HG03196 (cell line): ENCODE data around the gene RSBN1.
"Not testable (repeated sequence)": the region's sequence is repeated elsewhere in the genome, so short reads cannot be mapped to it uniquely, and the experiment has no call there.

Experiments
- ATAC-seq: cut with Tn5 transposase; IDR thresholded peaks from one replicate; pipeline ENCODE4 v1.9.1; 2021; ENCODE audit not compliant: unreplicated experiment

RSBN1 gene

DNA sequence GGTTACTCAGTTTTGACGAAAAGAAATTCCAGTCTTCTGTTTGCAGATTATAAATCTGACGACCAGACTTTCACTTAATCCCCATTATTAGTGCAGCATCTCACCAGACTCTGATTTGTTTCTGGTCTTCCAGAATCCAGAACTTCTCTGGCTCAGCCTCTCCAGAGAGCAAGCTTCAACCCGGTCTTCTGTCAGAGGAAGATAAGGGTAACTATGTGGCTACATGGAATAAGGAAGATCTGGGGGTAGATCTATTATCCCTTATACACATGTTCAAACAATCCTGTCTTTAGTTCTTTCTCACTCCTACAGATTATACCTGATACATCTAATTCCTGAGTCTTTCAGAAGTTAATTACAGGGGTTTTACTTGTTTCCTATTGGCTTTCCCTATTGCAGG, 62.9 kb downstream of the RSBN1 start:
- no peak for ATAC-seq

DNA sequence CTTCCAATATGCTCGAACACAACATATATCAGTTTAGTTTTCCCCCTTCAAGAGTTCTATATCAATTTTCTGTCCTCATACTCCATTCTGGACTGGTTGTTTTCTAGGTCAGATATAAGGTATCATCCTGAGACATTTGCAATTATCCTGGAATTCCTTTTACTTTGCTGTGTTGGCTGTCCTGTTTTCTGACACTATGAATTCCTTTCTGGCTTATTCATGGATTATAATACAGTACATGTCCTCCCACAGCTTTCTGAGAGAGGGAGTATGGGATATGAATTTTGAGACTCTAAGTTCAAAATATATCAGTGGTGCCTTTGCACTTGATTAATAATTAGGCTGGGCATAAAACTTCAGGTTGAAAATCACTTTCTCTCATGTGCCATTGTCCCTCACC, 64.9 kb downstream of the RSBN1 start:
- no peak for ATAC-seq

- ATAC-seq = no peak
These were observed 66.9 kb downstream of the RSBN1 start for GRCh38 chr1:113745425-113745824.

DNA sequence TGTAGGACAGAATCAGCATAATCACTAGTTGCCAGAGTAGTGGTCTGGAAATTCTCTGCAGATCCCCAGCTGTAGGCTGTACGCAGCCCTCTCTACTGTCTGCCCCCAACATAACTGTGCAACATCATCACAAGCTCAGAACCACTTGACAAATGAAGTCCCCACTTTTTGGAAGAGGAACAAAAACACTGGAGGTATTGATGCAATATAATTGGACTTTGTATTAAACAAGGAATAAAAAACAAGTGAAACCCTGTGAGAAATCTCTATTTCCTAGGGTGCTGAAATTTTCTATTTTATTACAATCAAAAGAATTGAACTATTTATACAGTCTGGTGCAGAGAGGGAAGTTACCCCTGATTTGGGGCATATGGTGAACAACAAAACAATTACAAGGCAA, 68.2 kb downstream of the RSBN1 start:
- ATAC-seq = no peak

- ATAC-seq = no peak
These were observed 69.8 kb downstream of the RSBN1 start for GRCh38 chr1:113742515-113742914.

- ATAC-seq = no peak
These were observed 77.8 kb downstream of the RSBN1 start for GRCh38 chr1:113734357-113735055.

DNA sequence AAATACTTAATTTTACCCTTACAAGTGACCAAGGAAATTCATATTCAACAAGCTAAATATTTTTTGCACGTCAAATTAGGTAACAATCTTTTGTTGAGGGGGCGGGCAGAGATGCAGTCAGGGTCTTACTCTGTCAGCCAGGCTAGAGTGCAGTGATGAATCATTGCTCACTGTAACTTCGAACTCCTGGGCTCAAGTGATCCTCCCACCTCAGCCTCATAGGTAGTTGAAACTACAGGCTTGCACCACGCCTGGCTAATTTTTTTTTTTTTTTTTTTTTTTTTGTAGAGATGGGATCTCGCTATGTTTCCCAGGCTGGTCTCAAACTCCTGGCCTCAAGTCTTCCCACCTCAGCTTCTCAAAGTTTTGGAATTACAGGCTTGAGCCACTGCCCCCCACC, 79.5 kb downstream of the RSBN1 start:
- no peak for ATAC-seq

- no peak for ATAC-seq
These were observed 91.3 kb downstream of the RSBN1 start for GRCh38 chr1:113721010-113721409.

DNA sequence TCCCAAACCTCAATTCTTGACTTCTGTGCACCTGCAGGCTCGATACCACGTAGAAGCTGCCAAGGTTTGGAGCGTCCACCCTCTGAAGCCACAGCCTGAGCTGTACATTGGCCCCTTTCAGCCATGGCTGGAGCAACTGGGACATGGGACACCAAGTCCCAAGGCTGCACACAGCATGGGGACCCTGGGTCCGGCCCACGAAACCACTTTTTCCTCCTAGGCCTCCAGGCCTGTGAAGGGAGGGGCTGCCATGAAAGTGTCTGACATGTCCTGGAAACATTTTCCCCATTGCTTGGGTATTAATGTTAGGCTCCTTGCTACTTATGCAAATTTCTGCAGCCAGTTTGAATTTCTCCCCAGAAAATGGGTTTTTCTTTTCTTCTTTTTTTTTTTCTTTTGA, 93.7 kb downstream of the RSBN1 start:
- not testable (repeated sequence) for ATAC-seq

GRCh38 chr1:113717506-113717905, 94.8 kb downstream of the RSBN1 start:
- ATAC-seq = not testable (repeated sequence)

DNA sequence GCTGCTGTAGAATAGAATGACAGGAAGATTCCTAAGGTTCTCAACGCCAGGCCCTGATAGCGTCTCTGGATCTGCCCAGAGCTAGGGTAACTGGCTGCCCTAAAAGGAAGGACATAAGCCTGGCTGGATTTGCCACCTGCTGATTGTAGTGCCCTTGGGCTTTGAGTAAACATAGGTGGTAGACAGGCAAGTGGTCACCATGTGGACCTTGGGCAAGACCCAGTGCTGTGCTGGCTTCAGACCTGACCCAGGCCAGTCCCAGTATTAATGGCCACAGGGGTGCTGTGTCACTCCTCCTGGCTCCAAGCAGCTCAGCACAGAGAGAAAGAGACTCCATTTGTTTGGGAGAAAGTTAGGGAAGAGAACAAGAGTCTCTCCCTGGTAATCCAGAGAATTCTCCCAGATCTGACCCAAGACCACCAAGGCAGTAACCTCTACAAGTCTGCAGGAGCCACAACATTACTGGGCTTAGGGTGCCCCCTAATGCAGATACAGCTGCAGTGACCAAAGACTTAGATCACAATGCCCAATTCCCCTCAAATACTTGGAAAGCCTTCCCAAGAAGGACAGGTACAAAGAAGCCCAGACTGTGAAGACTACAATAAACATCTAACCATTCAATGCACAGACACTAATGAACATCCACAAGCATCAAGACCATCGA, 97.5 kb downstream of the RSBN1 start:
- no peak for ATAC-seq
